GM18868 (cell line): ENCODE measurements around the gene COX6B1.
"Not testable (repeated sequence)": the region's sequence is repeated elsewhere in the genome, so short reads cannot be mapped to it uniquely, and the experiment has no call there.

Source experiments
- ATAC-seq: cut with Tn5 transposase; IDR thresholded peaks from one replicate; pipeline ENCODE4 v1.9.1; 2021; ENCODE audit warnings: mild to moderate bottlenecking, moderate library complexity; ENCODE audit not compliant: unreplicated experiment

COX6B1 gene

DNA sequence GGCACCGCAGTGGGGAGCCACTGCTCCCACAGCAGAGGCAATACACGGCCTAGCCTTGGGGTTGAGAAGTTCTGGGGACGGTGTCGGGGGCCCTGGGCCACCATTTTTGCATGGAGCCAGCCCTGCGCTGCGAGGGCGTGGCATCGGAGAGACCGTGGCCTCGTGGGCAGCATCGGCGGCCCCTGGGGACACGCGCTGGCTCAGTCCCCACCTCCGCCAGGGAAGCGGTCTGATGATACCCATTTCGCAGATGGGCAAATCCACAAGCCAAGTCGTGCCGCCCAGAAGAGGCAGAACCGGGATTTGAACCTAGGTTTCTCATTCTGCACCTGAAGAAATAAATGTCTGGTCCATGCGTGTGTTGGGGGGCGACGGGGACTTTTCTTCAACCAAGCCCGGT is 17.0 kb downstream of the COX6B1 start:
- ATAC-seq, result no peak

DNA sequence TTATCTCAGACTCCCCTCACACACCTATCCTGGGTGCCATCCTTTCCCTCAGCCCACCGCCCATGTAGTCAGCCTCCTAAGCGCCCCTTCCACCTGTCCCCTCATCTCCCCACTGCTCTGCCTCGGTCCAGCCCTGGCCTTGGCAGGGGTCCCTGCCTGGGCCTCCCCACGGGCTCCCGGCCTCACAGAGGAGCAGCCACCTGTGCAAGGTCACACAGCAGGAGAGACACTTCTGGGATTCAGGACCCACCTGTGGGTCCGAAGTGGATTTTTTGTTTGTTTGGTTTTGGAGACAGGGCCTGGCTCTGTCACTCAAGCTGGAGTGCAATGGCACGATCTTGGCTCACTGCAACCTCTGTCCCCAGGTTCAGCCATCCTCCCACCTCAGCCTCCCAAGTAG is 17.5 kb downstream of the COX6B1 start:
- ATAC-seq, result no peak

- no peak for ATAC-seq
These were observed 18.3 kb downstream of the COX6B1 start, which contains the start of gene UPK1A for GRCh38 chr19:35666251-35666913. UPK1A (plus strand) TSS chr19:35666517; CDS start chr19:35666813, 296 bp downstream.

DNA sequence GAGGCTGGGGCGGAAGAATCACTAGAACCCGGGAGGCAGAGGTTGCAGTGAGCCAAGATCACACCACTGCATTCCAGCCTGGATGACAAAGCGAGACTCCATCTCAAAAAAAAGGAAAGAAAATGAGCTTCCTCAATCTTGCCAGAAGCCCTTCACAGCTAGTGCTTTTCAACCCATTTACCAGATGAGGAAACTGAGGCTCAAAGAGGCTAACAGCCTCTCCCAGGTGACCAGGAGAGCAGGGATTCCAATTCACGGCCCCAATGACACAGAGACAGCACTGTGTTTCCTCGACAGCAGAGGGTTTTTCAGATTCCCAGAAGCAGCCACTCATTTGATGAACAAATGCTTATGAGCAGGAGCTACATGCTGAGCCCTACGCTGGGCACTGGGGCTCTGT is 21.4 kb downstream of the COX6B1 start:
- no peak for ATAC-seq

DNA sequence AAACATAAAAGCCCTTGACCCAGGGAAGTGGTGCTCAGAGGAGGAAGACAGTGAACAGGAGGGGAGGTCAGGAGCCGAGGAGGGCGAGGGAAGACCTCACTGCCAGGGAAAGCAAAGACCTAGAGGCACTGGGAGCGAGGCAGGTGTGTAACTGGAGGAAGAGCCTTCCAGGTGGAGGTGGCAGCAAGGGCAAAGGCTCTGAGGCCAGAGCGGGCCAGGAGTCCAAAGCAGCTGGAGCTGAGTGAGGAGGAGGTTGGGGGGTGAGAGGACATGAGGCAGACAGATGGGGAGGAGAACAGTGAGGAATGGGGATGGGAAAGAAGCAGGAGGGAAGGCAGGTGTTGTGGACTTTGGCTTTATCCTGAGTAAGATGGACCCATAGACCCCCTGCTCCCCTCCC is 21.9 kb downstream of the COX6B1 start:
- ATAC-seq, result no peak

DNA sequence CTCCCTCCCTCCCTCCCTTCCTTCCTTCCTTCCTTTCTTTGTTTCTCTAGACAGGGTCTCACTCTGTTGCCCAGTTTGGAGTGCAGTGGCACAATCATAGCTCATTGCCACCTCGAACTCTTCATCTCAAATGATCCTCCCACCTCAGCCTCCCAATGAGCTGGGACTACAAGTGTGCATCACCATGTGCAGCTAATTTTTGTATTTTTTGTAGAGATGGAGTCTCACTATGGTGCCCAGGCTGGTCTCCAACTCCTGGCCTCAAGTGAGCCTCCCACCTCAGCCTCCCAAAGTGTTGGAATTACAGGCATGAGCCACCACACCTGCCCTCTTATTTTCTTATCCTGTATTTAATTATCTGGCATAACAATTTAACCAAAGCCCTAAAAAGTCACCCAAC is 22.6 kb downstream of the COX6B1 start:
- ATAC-seq, result no peak

DNA sequence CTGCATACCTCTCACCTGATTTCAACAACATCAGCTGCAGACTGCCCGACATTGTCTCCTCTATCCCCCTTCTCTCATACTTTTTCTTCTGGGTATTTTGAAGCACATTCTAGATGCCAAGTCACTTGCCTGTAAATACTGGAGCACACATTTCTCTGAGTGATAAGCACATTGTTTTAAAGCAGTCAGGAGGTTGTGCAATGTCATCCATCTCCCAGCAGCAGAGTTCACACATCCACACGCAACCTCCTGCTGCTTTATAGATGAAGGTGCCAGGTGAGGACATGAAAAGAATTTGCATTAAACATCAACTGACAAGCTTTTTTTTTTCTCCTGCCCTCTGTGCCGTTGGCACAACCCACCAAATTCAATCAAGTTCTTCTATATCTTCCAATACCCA is 23.7 kb downstream of the COX6B1 start:
- no peak for ATAC-seq

DNA sequence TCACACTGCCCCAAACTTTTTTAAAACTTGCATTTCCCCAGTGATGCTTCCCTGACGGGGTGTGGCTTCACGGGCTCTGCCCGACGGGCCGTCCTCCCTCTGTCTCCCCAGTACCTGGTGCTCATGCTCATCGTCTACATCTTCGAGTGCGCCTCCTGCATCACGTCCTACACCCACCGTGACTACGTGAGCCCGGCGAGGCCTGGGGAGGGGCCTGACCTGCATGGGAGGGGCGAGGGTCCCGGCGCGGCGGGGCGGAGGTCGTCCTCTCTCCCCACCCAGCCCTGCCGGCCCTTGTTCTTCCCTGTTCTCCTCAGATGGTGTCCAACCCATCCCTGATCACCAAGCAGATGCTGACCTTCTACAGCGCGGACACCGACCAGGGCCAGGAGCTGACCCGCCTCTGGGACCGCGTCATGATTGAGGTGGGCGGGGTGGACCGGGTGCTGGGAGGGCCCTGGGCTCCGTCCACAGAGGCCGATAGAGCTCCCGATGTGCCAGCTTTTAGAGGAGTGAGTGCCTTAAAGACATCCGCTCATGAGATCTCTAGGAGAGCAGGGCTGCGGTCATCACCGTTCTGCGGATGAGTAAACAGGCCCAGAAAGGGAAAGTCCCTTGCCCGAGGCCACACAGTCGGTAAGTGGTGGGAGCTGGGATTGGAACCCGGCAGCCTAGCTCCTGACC is 25.1 kb downstream of the COX6B1 start:
- ATAC-seq, result no peak

GRCh38 chr19:35675589-35676140 is 27.5 kb downstream of the COX6B1 start:
- ATAC-seq, result no peak

DNA sequence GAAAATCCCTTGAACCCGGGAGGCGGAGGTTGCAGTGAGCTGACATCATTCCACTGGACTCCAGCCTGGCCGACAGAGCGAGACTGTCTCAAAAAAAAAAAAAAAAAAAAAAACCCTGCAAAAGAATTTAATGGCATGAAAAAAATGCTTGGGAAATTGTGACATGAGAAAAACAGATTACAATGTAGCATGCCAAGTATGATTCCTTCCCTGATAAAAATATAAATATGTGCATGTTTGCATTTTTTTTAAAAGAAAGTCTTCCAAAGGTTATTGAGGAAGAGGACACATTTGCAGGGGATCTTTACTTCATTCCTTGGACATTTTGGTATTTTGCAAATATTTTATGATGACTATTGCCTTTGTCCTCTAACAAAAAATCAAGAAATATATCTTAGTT is 41.7 kb downstream of the COX6B1 start:
- no peak for ATAC-seq

DNA sequence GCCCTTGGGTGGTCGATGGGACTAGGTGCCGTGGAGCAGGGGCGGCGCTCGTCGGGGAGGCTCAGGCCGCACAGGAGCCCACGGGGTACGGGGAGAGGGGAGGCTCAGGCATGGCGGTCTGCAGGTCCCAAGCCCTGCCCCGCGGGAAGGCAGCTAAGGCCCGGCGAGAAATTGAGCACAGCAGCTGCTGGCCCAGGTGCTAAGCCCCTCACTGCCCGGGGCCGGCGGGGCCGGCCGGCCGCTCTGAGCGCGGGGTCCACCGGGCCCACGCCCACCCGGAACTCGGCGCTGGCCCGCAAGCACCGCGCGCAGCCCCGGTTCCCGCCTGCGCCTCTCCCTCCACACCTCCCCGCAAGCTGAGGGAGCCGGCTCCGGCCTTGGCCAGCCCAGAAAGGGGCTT is 43.0 kb downstream of the COX6B1 start:
- not testable (repeated sequence) for ATAC-seq

GRCh38 chr19:35692010-35692409 is 43.9 kb downstream of the COX6B1 start:
- ATAC-seq, result no peak

DNA sequence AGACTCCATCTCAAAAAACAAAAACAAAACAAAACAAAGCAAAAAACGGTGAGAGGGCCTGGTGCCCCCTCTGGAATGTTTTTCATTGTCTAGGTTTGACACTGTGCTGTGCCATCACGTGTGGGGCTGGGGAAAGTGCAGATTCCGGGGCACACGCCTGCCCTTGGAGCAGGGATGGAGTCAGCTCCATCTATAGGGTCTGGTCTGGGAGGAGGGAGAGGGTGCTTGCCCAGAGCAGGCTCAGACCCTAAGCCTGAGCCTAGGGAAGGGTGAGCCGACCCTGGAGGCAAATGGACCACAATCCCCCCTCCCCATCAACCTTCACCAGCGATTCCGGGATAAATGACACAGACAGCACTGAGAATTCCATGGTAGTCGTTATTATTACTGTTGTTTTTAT is 45.3 kb downstream of the COX6B1 start:
- ATAC-seq, result no peak

- ATAC-seq, result peak; percentile 74
These were observed 45.9 kb downstream of the COX6B1 start for GRCh38 chr19:35693835-35694599.

DNA sequence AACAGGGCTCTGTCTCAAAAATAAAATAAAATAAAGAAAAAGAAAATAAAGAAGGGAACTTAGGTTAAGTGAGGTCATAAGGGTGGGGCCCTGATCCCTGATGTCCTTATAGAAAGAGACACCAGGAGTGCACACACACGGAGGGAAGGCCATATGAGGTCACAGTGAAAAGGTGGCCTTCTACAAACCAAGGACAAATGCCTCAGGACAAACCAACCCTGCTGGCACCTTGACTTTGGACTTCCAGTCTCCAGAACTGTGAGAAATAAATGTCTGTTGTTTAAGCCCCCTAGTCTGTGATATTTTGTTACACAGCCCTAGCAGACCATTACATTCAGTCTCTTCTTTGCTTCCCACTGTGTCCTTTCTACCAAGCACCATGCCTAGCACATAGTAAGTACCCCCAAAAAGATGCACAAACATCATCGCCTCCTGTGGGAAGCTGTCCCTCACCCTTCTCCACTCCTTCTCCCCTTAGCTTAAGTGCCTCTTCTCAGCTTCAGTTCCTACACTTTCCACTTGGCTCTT is 47.8 kb downstream of the COX6B1 start:
- ATAC-seq, result no peak

DNA sequence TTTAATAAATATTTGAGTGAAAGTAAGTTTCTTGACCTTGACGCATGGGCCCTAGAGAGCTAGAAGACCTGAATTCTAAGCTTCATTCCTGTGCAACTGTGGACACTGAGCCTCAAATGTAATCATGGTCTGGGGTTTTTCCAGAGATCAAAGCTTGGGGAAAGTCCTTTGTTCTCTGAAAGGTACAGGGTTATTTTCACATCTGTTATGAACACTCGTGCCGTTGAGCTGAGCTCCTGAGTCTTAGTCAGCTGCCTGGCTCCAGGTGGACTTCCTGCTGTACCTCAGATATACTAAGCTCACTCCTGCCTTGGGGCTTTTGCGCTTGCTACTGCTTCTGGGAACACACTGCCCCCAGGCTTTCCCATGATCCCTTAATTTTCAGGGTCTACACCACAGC is 48.7 kb downstream of the COX6B1 start:
- ATAC-seq, result no peak

GRCh38 chr19:35702223-35703012 is 54.3 kb downstream of the COX6B1 start:
- peak; percentile 96 for ATAC-seq

GRCh38 chr19:35703343-35703742 is 55.2 kb downstream of the COX6B1 start:
- no peak for ATAC-seq

DNA sequence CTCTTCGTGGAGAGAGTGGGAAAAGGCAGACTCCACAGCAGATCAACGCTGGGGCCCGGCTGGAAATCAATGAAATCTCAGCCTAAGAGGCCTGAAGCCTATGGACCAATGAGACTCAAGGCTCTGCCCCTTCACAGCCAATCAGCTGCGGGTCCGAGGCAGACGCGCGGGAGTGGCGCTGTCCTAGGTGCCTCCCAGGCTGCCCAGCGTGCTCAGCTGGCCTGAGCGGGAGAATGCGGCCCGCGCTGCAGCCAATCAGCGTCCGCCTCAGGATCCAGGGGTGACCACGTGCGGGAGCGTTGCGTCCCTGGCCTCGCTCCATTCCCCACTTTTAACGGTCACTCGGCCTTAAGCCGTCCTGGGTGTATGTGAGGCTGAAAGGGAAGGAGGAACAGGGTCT is 56.1 kb downstream of the COX6B1 start, which contains the start of gene ZBTB32:
Gene ZBTB32, plus strand, starts transcription at position 341 of the 400 bp plus-strand sequence. CDS start 10,069 bp downstream, outside the sequence.
- no peak for ATAC-seq
